ENCODE measurements around the gene BCL2.

DNA sequence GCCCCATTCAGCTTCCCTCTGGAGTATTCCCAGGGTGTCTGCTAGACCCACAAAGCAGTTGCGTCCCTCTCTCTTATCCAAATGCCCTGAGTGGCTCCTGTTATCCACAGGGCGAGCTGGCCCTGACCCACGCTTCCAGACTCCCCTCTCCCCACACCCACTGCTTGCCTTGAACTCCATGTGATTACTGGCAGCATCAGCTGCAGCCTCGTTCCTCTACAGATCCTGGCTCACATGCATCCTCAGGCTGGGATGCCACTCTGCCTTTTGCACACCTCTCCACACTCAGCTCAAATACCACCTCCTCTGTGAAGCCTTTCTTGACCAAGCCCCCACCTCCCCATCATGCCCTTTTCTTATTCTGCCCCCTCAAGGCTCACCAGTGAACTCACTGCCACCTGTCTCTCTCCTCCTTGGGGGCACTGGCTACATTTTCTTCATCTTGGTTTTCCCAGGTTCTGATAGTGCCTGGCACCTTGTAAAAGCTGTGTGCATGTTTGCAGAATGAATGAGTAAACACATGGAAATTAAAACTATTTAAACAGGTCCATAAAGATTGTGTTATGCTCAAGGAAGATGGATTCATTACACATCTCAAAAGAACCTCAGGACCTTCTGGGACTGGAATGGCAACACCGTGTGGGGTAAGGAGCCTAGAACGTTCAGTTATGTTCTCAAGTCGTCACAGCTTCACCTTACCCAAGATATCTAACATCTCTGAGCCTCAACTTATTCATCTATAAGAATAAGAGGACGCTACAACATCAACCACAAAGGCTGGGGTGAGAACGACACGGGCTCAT, 165.0 kb downstream of the BCL2 start:
- TF ChIP-seq TCF12 (IDR thresholded peaks at IDR 0.05; ENCODE audit: low read depth): no peak
- no peak for TF ChIP-seq EP300 (IDR thresholded peaks at IDR 0.05; ENCODE audit: borderline replicate concordance)
- TF ChIP-seq, protein P1, sequence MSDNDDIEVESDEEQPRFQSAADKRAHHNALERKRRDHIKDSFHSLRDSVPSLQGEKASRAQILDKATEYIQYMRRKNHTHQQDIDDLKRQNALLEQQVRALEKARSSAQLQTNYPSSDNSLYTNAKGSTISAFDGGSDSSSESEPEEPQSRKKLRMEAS (IDR thresholded peaks at IDR 0.05): no peak; the same call in 1 of the 2 replicates
- TF ChIP-seq YY1 (IDR thresholded peaks at IDR 0.05; ENCODE audit: low read depth): no peak
- TF ChIP-seq, protein P2, sequence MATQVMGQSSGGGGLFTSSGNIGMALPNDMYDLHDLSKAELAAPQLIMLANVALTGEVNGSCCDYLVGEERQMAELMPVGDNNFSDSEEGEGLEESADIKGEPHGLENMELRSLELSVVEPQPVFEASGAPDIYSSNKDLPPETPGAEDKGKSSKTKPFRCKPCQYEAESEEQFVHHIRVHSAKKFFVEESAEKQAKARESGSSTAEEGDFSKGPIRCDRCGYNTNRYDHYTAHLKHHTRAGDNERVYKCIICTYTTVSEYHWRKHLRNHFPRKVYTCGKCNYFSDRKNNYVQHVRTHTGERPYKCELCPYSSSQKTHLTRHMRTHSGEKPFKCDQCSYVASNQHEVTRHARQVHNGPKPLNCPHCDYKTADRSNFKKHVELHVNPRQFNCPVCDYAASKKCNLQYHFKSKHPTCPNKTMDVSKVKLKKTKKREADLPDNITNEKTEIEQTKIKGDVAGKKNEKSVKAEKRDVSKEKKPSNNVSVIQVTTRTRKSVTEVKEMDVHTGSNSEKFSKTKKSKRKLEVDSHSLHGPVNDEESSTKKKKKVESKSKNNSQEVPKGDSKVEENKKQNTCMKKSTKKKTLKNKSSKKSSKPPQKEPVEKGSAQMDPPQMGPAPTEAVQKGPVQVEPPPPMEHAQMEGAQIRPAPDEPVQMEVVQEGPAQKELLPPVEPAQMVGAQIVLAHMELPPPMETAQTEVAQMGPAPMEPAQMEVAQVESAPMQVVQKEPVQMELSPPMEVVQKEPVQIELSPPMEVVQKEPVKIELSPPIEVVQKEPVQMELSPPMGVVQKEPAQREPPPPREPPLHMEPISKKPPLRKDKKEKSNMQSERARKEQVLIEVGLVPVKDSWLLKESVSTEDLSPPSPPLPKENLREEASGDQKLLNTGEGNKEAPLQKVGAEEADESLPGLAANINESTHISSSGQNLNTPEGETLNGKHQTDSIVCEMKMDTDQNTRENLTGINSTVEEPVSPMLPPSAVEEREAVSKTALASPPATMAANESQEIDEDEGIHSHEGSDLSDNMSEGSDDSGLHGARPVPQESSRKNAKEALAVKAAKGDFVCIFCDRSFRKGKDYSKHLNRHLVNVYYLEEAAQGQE (IDR thresholded peaks at IDR 0.05; ENCODE audit: low read depth): no peak
- TF ChIP-seq CEBPB (IDR thresholded peaks at IDR 0.05): no peak
- no peak for TF ChIP-seq EGR1 (IDR thresholded peaks at IDR 0.05)
- no peak for TF ChIP-seq RAD21 (IDR thresholded peaks at IDR 0.05; ENCODE audit: low read depth)
- TF ChIP-seq CREB1 (IDR thresholded peaks at IDR 0.05; ENCODE audit: low read depth): no peak
- no peak for TF ChIP-seq NFIC (IDR thresholded peaks at IDR 0.05)

Data from Ishikawa (cell line).